HepG2 (cell line): ENCODE data around the gene ODC1. TPM values are rescaled to one million over a fixed set of nuclear protein-coding genes. Genes with fewer than 3 reads are reported as not detected.

Experiments used
- ATAC-seq: fragments of 200-7000 bp; cut with Tn5 transposase; 3 replicates; pipeline ENCODE4 v1.9.1; 2020; ENCODE audit warnings: mild to moderate bottlenecking, moderate library complexity
- BruUV-seq: library from RNA; stranded (reverse); fragments of 400-500 nt; replicated peaks from 2 replicates; lab custom pipeline; 2021; lab: Mats Ljungman, UMichigan
- CTCF ChIA-PET: fragments of 300-600 bp; formaldehyde crosslinking; extraction: SDS; loops from one replicate; lab custom pipeline; 2021; ENCODE audit warnings: low total read pairs, inconsistent platforms, low intra/inter-chr PET ratio; lab: Yijun Ruan, JAX
- POLR2A ChIA-PET: fragments of 350-600 bp; sonication (Branson Sonifier 250); formaldehyde crosslinking; loops from one replicate; lab custom pipeline; 2020; ENCODE audit warnings: antibody characterized with exemption, inconsistent platforms; lab: Yijun Ruan, JAX
- DNase-seq: peaks from one replicate; pipeline ENCODE4 v3.0.0-alpha.2; 2015; ENCODE audit warnings: low spot score
- FAIRE-seq: peaks from 3 replicates; lab custom pipeline; 2011; peaks lifted over from hg19 to GRCh38; lab: Jason Lieb, UNC
- H2AFZ ChIP-seq: one replicate; pipeline ENCODE4 v1.6.1; 2011; ENCODE audit warnings: low read length, inconsistent platforms
- H3K27ac ChIP-seq: fragments of 300-600 bp; 3 replicates; pipeline ENCODE4 v1.8.0; 2011; ENCODE audit warnings: mixed run types, mild to moderate bottlenecking, mixed read lengths, low read length, inconsistent platforms; ENCODE audit not compliant: insufficient read depth; ENCODE audit errors: extremely low read length
- H3K27me3 ChIP-seq, 2 experiments: fragments of 200-600 bp in 1 of 2; 2 replicates in 1 of 2; 3 replicates in 1 of 2; pipeline versions ENCODE4 v1.6.0 to v1.8.0; 2011; ENCODE audit warnings: low read length in 2 of 2, mild to moderate bottlenecking in 2 of 2, moderate library complexity in 2 of 2, inconsistent platforms in 1 of 2; ENCODE audit not compliant: insufficient read depth in 2 of 2, control insufficient read depth in 1 of 2
- H3K36me3 ChIP-seq, 2 experiments: fragments of 200-600 bp in 1 of 2; replicated peaks in 1 of 2; 2 replicates in 1 of 2; 3 replicates in 1 of 2; pipeline versions ENCODE4 v1.5.1 to v1.8.0; 2011; ENCODE audit warnings: low read length in 2 of 2, inconsistent platforms in 1 of 2; ENCODE audit not compliant: insufficient read depth in 2 of 2, control insufficient read depth in 1 of 2
- H3K4me1 ChIP-seq: 2 replicates; pipeline ENCODE4 v1.5.1; 2012; ENCODE audit warnings: low read length, inconsistent platforms; ENCODE audit not compliant: insufficient read depth
- H3K4me2 ChIP-seq: 2 replicates; pipeline ENCODE4 v1.6.0; 2011; ENCODE audit warnings: low read depth, low read length, inconsistent platforms
- H3K4me3 ChIP-seq, 3 experiments: fragments of 200-600 bp in 1 of 3; sonication (generic), shearing (Covaris generic) in 1 of 3; replicated peaks in 1 of 3; 2 replicates each; pipeline ENCODE4 v1.5.1; 2011 to 2016; ENCODE audit warnings: low read length in 3 of 3, inconsistent platforms in 2 of 3, low read depth in 2 of 3, mild to moderate bottlenecking in 2 of 3, control low read depth in 1 of 3, mixed read lengths in 1 of 3; ENCODE audit not compliant: insufficient read depth in 1 of 3
- H3K79me2 ChIP-seq: one replicate; pipeline ENCODE4 v1.6.1; 2011; ENCODE audit warnings: low read length, inconsistent platforms; ENCODE audit not compliant: insufficient read depth
- H3K9ac ChIP-seq: 2 replicates; pipeline ENCODE4 v1.6.0; 2011; ENCODE audit warnings: mild to moderate bottlenecking, low read depth, low read length, inconsistent platforms; ENCODE audit not compliant: insufficient read depth
- H3K9me3 ChIP-seq: 2 replicates; pipeline ENCODE4 v1.5.1; 2012; ENCODE audit warnings: mild to moderate bottlenecking, low read length
- H4K20me1 ChIP-seq: 2 replicates; pipeline ENCODE4 v1.6.0; 2011; ENCODE audit warnings: inconsistent platforms, mild to moderate bottlenecking, low read length, moderate library complexity; ENCODE audit not compliant: insufficient read depth
- AGO2 ChIP-seq: fragments of 200-400 bp; formaldehyde crosslinking; optimal IDR thresholded peaks from 2 replicates; pipeline ENCODE3; 2017; ENCODE audit warnings: mild to moderate bottlenecking, low read depth, low read length, moderate library complexity
- HMGA1 ChIP-seq: sonication (generic); formaldehyde crosslinking; conservative IDR thresholded peaks from 2 replicates; pipeline ENCODE4 v1.4.0; 2020; ENCODE audit warnings: missing genetic modification reagents
- NR1H2 ChIP-seq: sonication (generic); formaldehyde crosslinking; IDR thresholded peaks from 2 replicates; pipeline ENCODE4 v1.8.1; 2022; ENCODE audit warnings: low read depth, missing genetic modification reagents, borderline replicate concordance
- YY1 ChIP-seq: IDR thresholded peaks from 2 replicates; pipeline ENCODE4 v1.6.1; 2011; ENCODE audit warnings: low read length, low read depth, moderate library complexity, mild to moderate bottlenecking; ENCODE audit not compliant: insufficient read depth, insufficient replicate concordance
- ZNF841 ChIP-seq: sonication (generic); formaldehyde crosslinking; IDR thresholded peaks from 2 replicates; pipeline ENCODE4 v1.8.1; 2023; ENCODE audit warnings: missing genetic modification reagents, borderline replicate concordance
- WGBS: methylation state at CpG from one replicate; pipeline ENCODE4 v1.1.6; 2017; ENCODE audit warnings: low lambda C conversion rate; 5-methylcytosine and 5-hydroxymethylcytosine counted together
- in situ Hi-C: cut with HindIII; loops from 2 replicates; pipeline ENCODE4 v1.10.0; 2017; ENCODE audit warnings: low pct_unique_long_range_greater_than_20kb; ENCODE audit not compliant: extremely low pct_ligation_motif_present
- intact Hi-C: fragments of 100-400 bp; cut with micrococcal nuclease; formaldehyde crosslinking; loops from one replicate; pipeline ENCODE4 v1.10.0; 2022; ENCODE audit not compliant: unreplicated experiment
- polyA plus RNA-seq, 8 experiments: library from polyadenylated mRNA; depleted of rRNA in 3 of 8; stranded (reverse) in 7 of 8; unstranded in 1 of 8; fragments of >200 nt; fragmentation: Illumina TruSeq in 4 of 8; extraction: Trizol in 4 of 8; gene quantifications; 2 replicates each; pipeline versions ENCODE4 v1.2.1 to v1.2.3, GENCODE V29; 2011 to 2016; ENCODE audit warnings: low read depth in 4 of 8, missing spikeins in 1 of 8, mixed read lengths in 1 of 8; ENCODE audit not compliant: insufficient read depth in 1 of 8
- total RNA-seq, 5 experiments: library from RNA; depleted of rRNA; stranded (reverse); fragments of >200 nt; fragmentation: Illumina TruSeq; extraction: Trizol; gene quantifications; 2 replicates each; pipeline ENCODE4 v1.2.3, GENCODE V29; 2016; ENCODE audit warnings: low read depth in 1 of 5
- TF ChIP-seq, protein P1 (sequence below): sonication (generic); formaldehyde crosslinking; IDR thresholded peaks from one replicate; pipeline ENCODE4 v1.5.1; 2020; ENCODE audit warnings: mild to moderate bottlenecking, missing genetic modification reagents; ENCODE audit errors: not compliant biosample characterization

The ODC1 gene
- total and polyA plus RNA-seq, 2 of the 13 experiments (the other 11 are each of a cell fraction or from before 2014, with no cell fraction given): 142 to 371 TPM

- Histone ChIP-seq H3K4me1 (peaks cover 53% of the 10 kb centered on the region), H3K27ac (no peak overlapping the region), H3K27me3 (no peaks in the 10 kb centered on the region), H2AFZ (no peak overlapping the region), H3K9me3 (no peaks in the 10 kb centered on the region), H4K20me1 (no peaks in the 10 kb centered on the region; the same call in 1 of the 2 replicates), H3K79me2 (no peaks in the 10 kb centered on the region), H3K4me2 (no peak overlapping the region), H3K9ac (no peak overlapping the region), H3K36me3 (peaks cover 2 to 3% of the 10 kb centered on the region in 2 experiments; a peak in 3 of 5 replicates), H3K4me3 (no peak overlapping the region)
- in situ Hi-C loops: loop anchor here (5.0 kb wide), 2 partner anchors 78 to 133 kb away; no protein-coding TSS in a partner anchor
- FAIRE-seq: no peak
- no peak for ATAC-seq
- intact Hi-C loops: loop anchor here (10.0 kb wide), 1 partner anchor 281 kb away; the partner anchor contains the start of gene RRM2
- TF ChIP-seq NR1H2: no peak
- TF ChIP-seq HMGA1 (CRISPR knock-in tag): no peak
- TF ChIP-seq ZNF841 (CRISPR knock-in tag): no peak
- WGBS: 95% methylated on average over 12 of the region's 13 CpGs
- DNase-seq: no peak
- no TSS peak for BruUV-seq
- CTCF ChIA-PET: no interaction called here
- POLR2A ChIA-PET: no interaction called here
Observed at GRCh38 chr2:10405448-10405847, 42.7 kb downstream of the ODC1 start.

DNA sequence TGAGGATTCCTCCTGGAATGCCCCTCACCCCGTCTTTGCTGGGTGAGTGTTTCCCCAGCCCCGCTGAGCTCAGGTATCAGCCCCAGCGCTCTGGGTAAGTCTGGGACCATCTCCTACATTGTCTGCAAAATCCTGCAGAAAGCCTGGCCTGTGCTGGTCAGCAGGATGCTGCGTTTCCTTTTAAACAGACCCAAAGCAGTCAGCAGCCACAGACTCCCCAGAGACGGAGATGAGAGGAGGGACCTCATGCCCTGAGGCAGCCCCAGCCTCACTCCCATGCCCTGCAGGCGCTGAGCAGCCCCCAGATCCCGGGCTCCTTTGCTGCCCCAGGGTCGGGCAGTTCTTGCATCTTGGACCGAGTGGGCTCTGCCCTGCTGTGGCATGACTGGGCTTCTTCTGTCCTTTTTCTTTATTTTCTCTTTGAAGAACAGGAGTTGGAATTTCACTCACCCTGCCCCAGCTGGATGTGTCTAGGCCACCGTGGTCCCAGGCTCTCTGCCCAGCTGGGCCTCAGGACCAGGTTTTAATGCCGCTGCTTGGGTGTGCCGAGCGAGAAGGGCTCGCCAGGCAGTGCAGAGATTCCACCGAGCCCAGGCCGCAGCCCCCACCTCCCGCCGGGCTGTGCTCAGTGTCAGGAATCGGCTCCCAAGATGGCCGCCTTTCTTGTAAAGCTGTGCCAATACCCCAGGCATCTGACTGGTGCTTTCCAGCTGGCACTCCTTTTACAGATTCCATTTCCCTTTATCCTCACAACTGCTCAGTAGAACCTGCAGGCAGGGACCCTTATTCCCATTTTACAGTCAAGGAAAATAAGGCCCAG lies 43.6 kb downstream of the ODC1 start:
- Histone ChIP-seq H3K36me3 (peaks cover 3 to 5% of the 10 kb centered on the region in 2 experiments; a peak in 3 of 5 replicates), H3K4me1 (peaks cover 62% of the 10 kb centered on the region), H3K27ac (no peak overlapping the region), H3K79me2 (no peaks in the 10 kb centered on the region), H3K27me3 (no peaks in the 10 kb centered on the region), H3K4me2 (no peak overlapping the region), H2AFZ (no peak overlapping the region), H3K4me3 (no peak overlapping the region), H3K9ac (no peak overlapping the region), H4K20me1 (no peaks in the 10 kb centered on the region), H3K9me3 (no peaks in the 10 kb centered on the region)
- DNase-seq: no peak
- ChIA-PET CTCF (no interaction called here), POLR2A (no interaction called here)
- no TSS peak for BruUV-seq
- WGBS: 96% methylated on average over 20 of the region's 20 CpGs
- intact Hi-C loops (loop anchor here (10.0 kb wide), 1 partner anchor 280 kb away; the partner anchor contains the start of gene RRM2), in situ Hi-C loops (loop anchor here (5.0 kb wide), 3 partner anchors 37 to 132 kb away; no protein-coding TSS in a partner anchor)
- FAIRE-seq: no peak
- no peak for ATAC-seq
- TF ChIP-seq, protein P1, sequence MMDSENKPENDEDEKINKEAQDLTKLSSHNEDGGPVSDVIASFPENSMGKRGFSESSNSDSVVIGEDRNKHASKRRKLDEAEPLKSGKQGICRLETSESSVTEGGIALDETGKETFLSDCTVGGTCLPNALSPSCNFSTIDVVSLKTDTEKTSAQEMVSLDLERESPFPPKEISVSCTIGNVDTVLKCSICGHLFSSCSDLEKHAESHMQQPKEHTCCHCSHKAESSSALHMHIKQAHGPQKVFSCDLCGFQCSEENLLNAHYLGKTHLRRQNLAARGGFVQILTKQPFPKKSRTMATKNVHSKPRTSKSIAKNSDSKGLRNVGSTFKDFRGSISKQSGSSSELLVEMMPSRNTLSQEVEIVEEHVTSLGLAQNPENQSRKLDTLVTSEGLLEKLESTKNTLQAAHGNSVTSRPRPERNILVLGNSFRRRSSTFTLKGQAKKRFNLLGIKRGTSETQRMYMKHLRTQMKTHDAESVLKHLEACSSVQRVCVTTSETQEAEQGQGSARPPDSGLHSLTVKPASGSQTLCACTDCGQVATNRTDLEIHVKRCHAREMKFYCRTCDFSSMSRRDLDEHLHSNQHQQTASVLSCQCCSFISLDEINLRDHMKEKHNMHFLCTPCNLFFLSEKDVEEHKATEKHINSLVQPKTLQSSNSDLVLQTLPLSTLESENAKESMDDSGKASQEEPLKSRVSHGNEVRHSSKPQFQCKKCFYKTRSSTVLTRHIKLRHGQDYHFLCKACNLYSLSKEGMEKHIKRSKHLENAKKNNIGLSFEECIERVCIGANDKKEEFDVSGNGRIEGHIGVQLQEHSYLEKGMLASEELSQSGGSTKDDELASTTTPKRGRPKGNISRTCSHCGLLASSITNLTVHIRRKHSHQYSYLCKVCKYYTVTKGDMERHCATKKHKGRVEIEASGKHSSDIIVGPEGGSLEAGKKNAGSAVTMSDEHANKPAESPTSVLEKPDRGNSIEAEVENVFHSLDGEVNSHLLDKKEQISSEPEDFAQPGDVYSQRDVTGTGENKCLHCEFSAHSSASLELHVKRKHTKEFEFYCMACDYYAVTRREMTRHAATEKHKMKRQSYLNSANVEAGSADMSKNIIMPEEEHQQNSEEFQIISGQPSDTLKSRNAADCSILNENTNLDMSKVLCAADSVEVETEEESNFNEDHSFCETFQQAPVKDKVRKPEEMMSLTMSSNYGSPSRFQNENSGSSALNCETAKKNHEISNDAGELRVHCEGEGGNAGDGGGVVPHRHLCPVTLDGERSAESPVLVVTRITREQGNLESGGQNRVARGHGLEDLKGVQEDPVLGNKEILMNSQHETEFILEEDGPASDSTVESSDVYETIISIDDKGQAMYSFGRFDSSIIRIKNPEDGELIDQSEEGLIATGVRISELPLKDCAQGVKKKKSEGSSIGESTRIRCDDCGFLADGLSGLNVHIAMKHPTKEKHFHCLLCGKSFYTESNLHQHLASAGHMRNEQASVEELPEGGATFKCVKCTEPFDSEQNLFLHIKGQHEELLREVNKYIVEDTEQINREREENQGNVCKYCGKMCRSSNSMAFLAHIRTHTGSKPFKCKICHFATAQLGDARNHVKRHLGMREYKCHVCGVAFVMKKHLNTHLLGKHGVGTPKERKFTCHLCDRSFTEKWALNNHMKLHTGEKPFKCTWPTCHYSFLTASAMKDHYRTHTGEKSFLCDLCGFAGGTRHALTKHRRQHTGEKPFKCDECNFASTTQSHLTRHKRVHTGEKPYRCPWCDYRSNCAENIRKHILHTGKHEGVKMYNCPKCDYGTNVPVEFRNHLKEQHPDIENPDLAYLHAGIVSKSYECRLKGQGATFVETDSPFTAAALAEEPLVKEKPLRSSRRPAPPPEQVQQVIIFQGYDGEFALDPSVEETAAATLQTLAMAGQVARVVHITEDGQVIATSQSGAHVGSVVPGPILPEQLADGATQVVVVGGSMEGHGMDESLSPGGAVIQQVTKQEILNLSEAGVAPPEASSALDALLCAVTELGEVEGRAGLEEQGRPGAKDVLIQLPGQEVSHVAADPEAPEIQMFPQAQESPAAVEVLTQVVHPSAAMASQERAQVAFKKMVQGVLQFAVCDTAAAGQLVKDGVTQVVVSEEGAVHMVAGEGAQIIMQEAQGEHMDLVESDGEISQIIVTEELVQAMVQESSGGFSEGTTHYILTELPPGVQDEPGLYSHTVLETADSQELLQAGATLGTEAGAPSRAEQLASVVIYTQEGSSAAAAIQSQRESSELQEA: no peak
- peak; percentile 26 for TF ChIP-seq YY1
- TF ChIP-seq AGO2: peak; percentile 4
